GM12873 (cell line): Measurements from ENCODE around the gene CFAP77.

Experiments used
- TF ChIP-seq, protein P1 (sequence below): IDR thresholded peaks from 2 replicates; pipeline ENCODE4 v1.5.1; 2012; ENCODE audit warnings: low read depth, mild to moderate bottlenecking, moderate library complexity, low read length, control low read depth; ENCODE audit not compliant: insufficient read depth; ENCODE audit errors: missing control alignments

The CFAP77 gene

DNA sequence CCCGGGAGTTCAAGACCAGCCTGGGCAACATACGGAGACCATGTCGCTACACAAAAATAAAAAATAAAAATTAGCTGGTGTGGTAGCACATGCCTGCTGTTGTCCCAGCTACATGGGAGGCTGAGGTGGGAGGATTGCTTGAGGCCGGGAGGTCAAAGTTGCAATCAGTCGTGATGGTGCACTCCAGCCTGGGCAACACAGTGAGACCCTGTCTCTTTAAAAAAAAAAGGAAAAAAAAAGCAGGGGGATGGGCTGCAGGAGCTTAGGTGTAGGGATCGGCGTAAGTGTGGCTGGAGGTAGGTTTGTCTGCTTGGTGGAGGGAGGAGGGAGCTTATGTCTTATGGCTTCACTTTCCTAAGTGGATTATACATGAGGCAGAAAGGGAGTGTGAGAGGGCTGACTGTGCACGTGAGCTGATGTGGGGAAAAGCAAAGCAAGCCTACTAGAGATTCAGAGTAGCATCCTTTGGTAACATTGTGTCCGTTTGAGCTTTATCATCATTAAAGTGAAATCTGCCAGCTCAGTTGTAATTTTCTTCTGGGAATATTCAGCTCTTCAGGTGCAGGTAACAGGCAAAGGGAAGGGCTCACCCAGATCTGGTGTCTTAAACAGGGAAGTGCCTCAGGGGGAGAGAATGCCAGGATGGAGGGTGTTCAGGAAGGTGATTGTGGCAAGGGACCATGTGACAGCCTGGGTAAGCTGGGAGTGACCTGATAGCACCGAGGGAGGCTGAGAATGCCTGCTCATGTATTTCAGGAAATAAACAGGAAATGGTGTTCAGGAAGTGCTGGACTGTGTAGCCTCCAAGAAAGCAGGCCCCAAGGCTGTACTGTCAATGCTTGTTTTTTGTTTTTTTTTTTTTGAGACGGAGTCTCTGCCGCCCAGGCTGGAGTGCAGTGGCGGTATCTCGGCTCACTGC lies 37.6 kb upstream of the CFAP77 start:
- TF ChIP-seq, protein P1, sequence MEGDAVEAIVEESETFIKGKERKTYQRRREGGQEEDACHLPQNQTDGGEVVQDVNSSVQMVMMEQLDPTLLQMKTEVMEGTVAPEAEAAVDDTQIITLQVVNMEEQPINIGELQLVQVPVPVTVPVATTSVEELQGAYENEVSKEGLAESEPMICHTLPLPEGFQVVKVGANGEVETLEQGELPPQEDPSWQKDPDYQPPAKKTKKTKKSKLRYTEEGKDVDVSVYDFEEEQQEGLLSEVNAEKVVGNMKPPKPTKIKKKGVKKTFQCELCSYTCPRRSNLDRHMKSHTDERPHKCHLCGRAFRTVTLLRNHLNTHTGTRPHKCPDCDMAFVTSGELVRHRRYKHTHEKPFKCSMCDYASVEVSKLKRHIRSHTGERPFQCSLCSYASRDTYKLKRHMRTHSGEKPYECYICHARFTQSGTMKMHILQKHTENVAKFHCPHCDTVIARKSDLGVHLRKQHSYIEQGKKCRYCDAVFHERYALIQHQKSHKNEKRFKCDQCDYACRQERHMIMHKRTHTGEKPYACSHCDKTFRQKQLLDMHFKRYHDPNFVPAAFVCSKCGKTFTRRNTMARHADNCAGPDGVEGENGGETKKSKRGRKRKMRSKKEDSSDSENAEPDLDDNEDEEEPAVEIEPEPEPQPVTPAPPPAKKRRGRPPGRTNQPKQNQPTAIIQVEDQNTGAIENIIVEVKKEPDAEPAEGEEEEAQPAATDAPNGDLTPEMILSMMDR, result no peak

GRCh38 chr9:132381966-132382541 lies 28.0 kb upstream of the CFAP77 start:
- TF ChIP-seq, protein P1, result no peak

DNA sequence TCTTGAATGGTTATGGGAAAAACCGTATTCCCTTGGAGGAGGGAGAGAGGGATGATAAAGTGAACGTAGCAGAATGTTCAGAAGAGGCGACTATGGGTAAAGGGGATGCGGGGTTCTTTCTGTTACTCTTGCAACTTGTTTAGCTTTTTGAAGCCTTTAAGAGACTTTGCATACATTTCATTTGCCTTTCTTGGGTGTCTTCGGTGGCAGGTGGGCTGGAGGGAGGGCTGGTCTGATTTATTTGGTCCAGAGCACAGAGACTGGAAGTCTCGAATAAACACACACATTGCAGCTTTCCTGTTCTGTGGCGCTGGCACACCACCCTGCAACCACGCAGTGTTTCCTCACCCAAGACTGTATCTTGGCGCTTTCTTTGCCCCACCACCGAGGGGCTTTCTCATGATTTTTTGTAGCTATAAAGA lies 26.5 kb upstream of the CFAP77 start:
- TF ChIP-seq, protein P1, result no peak

DNA sequence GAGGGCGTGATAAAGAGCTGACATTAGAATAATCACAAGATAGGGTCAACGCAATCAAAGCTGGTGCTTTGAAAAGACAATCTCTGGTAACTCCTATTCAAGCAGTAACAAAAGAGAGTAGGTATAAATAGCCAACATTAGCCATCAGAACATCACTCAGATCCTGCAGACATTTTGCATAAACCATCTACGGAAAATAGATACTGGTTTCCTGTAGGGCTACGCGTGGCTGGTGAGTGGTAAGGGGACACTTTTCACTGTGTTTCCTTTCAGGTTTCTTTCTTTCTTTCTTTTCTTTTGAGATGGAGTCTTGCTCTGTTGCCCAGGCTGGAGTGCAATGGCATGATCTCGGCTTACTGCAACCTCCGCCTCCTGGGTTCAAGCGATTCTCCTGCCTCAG lies 25.6 kb upstream of the CFAP77 start:
- TF ChIP-seq, protein P1, result no peak

DNA sequence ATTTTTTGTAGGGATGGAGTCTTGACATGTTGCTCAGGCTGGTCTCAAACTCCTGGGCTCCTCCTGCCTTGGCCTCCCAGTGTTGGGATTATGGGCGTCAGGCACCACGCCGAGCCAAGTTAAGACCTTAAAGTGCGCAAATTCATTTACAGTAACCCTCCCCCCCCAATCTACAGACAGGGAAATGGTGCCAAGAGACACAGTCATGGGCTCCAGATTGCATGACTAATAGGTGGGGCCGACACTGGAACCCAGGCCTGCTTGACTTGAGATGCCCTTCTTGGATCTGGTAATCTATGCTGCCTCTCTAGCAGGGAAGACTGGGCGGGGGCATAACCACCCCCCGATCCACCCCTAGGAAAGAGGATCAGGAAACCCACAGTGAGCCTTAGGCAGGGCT lies 22.9 kb upstream of the CFAP77 start:
- TF ChIP-seq, protein P1, result no peak

GRCh38 chr9:132390966-132391365 lies 19.0 kb upstream of the CFAP77 start:
- TF ChIP-seq, protein P1, result no peak

DNA sequence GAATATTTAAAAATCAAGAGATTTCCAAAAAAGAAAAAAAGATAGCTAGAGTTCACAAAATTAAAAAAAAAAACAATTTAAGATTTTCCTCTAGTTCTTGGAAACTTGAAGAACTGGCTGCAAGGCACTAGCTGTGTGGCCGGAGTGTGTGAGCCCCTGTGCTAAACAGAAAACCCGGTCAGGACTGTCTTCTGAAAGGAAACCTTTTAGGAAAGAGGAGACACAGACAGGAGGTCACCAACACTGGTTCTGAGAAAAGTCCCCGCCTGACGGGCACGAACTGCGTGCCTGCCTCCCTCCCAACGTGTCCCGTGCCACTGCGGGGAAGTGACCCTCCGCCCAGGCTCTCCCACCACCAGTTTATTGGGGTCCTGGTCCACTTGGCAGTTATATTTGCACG lies 18.6 kb upstream of the CFAP77 start:
- TF ChIP-seq, protein P1, result no peak
